Astrocyte (in vitro differentiated cells and primary cell): ENCODE data around the gene KIF25. TPM values are rescaled to one million over a fixed set of nuclear protein-coding genes. Genes with fewer than 3 reads are reported as not detected.
"Not testable (repeated sequence)": the region's sequence is repeated elsewhere in the genome, so short reads cannot be mapped to it uniquely, and the experiment has no call there.

Experiments used
- DNase-seq: peaks from one replicate; pipeline ENCODE4 v3.0.0-alpha.2; 2010; ENCODE audit warnings: low read depth
- FAIRE-seq: peaks from 2 replicates; lab custom pipeline; 2011; peaks lifted over from hg19 to GRCh38; lab: Jason Lieb, UNC
- H2AFZ ChIP-seq: 2 replicates; pipeline ENCODE4 v1.6.0; 2012; ENCODE audit warnings: low read depth, low read length, inconsistent platforms
- H3K27ac ChIP-seq: 2 replicates; pipeline ENCODE4 v1.5.1; 2011; ENCODE audit warnings: low read depth, low read length, inconsistent platforms
- H3K27me3 ChIP-seq: 2 replicates; pipeline ENCODE4 v1.6.0; 2011; ENCODE audit warnings: low read length, inconsistent platforms; ENCODE audit not compliant: insufficient read depth
- H3K36me3 ChIP-seq: 2 replicates; pipeline ENCODE4 v1.5.1; 2011; ENCODE audit warnings: low read length, inconsistent platforms; ENCODE audit not compliant: insufficient read depth
- H3K4me1 ChIP-seq: 2 replicates; pipeline ENCODE4 v1.5.1; 2011; ENCODE audit warnings: low read length, inconsistent platforms; ENCODE audit not compliant: insufficient read depth
- H3K4me2 ChIP-seq: 2 replicates; pipeline ENCODE4 v1.6.0; 2012; ENCODE audit warnings: low read length, inconsistent platforms
- H3K4me3 ChIP-seq: 2 replicates; pipeline ENCODE4 v1.5.1; 2011; ENCODE audit warnings: low read depth, mild to moderate bottlenecking, low read length, inconsistent platforms; ENCODE audit not compliant: insufficient read depth
- H3K79me2 ChIP-seq: 2 replicates; pipeline ENCODE4 v1.6.0; 2012; ENCODE audit warnings: mild to moderate bottlenecking, low read length, inconsistent platforms; ENCODE audit not compliant: insufficient read depth
- H3K9ac ChIP-seq: 2 replicates; pipeline ENCODE4 v1.6.0; 2012; ENCODE audit warnings: mild to moderate bottlenecking, low read length, inconsistent platforms
- H3K9me3 ChIP-seq: 2 replicates; pipeline ENCODE4 v1.5.1; 2012; ENCODE audit warnings: low read depth, mild to moderate bottlenecking, low read length, inconsistent platforms; ENCODE audit not compliant: insufficient read depth
- H4K20me1 ChIP-seq: 2 replicates; pipeline ENCODE4 v1.6.0; 2012; ENCODE audit warnings: low read length, inconsistent platforms; ENCODE audit not compliant: insufficient read depth
- H3K27ac Mint-ChIP-seq: one replicate; pipeline ENCODE4 v1.8.0; 2021; ENCODE audit warnings: mild to moderate bottlenecking, mixed read lengths; ENCODE audit not compliant: unreplicated experiment
- H3K27me3 Mint-ChIP-seq: one replicate; pipeline ENCODE4 v1.8.0; 2021; ENCODE audit warnings: low read depth, mixed read lengths; ENCODE audit not compliant: unreplicated experiment
- H3K36me3 Mint-ChIP-seq: one replicate; pipeline ENCODE4 v1.8.0; 2021; ENCODE audit warnings: low read depth, mixed read lengths; ENCODE audit not compliant: unreplicated experiment
- H3K4me1 Mint-ChIP-seq: one replicate; pipeline ENCODE4 v1.8.0; 2021; ENCODE audit warnings: low read depth, mixed read lengths; ENCODE audit not compliant: unreplicated experiment
- H3K4me3 Mint-ChIP-seq: one replicate; pipeline ENCODE4 v1.8.0; 2021; ENCODE audit warnings: mild to moderate bottlenecking, moderate library complexity, mixed read lengths; ENCODE audit not compliant: unreplicated experiment
- H3K9me3 Mint-ChIP-seq: one replicate; pipeline ENCODE4 v1.8.0; 2021; ENCODE audit warnings: mild to moderate bottlenecking, mixed read lengths; ENCODE audit not compliant: unreplicated experiment
- CTCF ChIP-seq: IDR thresholded peaks from 2 replicates; pipeline ENCODE4 v1.5.1; 2011; ENCODE audit warnings: low read depth, mild to moderate bottlenecking, inconsistent platforms, low read length, moderate library complexity; ENCODE audit not compliant: insufficient read depth
- EZH2 ChIP-seq: IDR thresholded peaks from 2 replicates; pipeline ENCODE4 v1.6.1; 2012; ENCODE audit warnings: mild to moderate bottlenecking, low read length, inconsistent platforms; ENCODE audit not compliant: insufficient read depth
- total RNA-seq: library from RNA; stranded (reverse); gene quantifications from 2 replicates; pipeline ENCODE4 v1.2.1, GENCODE V29; 2021

Gene KIF25
- total RNA-seq, 1 donor from 2014 or later = not detected

DNA sequence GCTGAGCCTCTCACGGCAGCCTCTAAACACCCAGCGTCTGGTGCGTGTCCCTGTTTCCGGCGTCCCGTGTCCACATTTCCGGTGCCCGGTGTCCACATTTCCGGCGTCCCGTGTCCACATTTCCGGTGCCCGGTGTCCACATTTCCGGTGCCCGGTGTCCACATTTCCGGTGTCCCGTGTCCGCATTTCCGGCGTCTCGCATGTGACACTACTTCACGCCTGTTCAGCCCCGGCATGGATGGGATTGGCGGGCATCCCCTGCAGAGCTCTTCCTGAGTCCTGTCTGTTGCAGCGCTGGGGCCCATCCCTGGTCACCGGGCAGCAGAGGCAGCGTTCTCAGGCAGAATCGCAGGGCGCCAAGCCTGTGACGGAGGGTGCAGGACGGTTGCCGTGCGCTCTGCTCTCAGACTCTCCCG is 78.3 kb downstream of the KIF25 start:
- H3K4me3 ChIP-seq = no peak overlapping the region
- TF ChIP-seq EZH2 = no peak
- TF ChIP-seq CTCF = no peak
- no peak for DNase-seq
- H3K79me2 ChIP-seq = no peaks in the 10 kb centered on the region
- H3K9ac ChIP-seq = no peak overlapping the region
- Mint-ChIP-seq H3K36me3 (no peaks in the 10 kb centered on the region), H3K4me1 (no peaks in the 10 kb centered on the region), H3K27ac (no peak overlapping the region), H3K4me3 (no peak overlapping the region), H3K27me3 (peaks cover 41% of the 10 kb centered on the region), H3K9me3 (peaks cover 3% of the 10 kb centered on the region)
- no peak for FAIRE-seq
- no peak overlapping the region for H2AFZ ChIP-seq
- peaks cover 7% of the 10 kb centered on the region for H3K9me3 ChIP-seq
- H3K4me1 ChIP-seq = no peaks in the 10 kb centered on the region
- H3K4me2 ChIP-seq = no peak overlapping the region
- no peak overlapping the region for H3K27ac ChIP-seq
- peaks cover 2% of the 10 kb centered on the region for H3K27me3 ChIP-seq
- H4K20me1 ChIP-seq = no peaks in the 10 kb centered on the region
- no peaks in the 10 kb centered on the region for H3K36me3 ChIP-seq

DNA sequence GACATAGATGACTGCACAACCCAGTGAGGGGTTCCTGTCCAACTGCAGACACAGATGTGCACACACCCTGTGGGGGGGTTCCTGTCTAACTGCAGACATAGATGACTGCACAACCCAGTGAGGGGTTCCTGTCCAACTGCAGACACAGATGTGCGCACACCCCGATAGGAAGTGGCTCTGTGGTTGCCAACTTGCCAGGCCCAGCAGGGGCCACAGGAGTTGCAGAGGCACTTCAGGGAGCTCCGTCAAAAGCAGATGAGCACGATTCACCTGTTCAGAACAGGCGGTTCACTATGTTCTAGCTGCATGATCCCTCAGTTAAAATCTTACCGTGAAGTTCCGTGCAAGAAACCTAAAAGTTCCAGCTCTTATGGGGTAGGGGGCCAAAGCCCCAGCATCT is 79.9 kb downstream of the KIF25 start:
- H3K27ac ChIP-seq, H3K27ac Mint-ChIP-seq, H3K36me3 Mint-ChIP-seq, H4K20me1 ChIP-seq, H3K9me3 Mint-ChIP-seq, H3K36me3 ChIP-seq, H3K4me1 Mint-ChIP-seq, H2AFZ ChIP-seq, H3K9ac ChIP-seq, FAIRE-seq, H3K4me1 ChIP-seq, H3K4me2 ChIP-seq, H3K27me3 ChIP-seq, H3K9me3 ChIP-seq, H3K4me3 Mint-ChIP-seq, H3K79me2 ChIP-seq, DNase-seq, H3K4me3 ChIP-seq: not testable (repeated sequence)
- peaks cover 50% of the 10 kb centered on the region for H3K27me3 Mint-ChIP-seq

DNA sequence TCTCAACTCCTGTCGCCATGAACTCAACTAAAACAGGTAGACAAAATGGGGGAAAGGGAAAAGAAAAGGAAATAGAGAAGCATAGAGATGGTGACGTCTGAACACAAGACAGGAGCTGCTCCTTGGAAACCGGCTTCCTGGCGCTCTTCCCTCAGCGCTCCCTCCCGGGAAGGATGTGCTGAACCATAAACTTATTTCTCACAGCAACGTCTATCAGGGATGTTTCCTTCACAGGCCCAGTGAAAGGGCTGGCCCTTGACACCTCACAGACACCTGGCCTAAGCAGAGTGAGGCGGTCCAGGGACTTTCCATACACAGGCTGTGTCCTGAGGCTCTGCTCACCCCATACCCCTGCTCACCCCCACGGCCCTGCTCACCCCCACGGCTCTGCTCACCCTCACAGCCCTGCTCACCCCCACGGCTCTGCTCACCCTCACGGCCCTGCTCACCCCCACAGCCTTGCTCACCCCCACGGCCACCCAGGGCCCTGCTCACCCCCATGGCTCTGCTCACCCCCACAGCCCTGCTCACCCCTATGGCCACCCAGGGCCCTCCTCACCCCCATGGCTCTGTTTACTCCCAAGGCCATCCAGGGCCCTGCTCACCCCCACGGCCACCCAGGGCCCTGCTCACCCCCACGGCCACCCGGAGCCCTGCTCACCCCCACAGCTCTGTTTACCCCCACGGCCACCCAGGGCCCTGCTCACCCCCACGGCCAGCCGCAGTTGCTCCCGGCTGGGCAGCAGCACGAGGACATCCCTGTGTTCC is 80.9 kb downstream of the KIF25 start:
- no peak for DNase-seq
- H3K9me3 ChIP-seq = peaks cover 7% of the 10 kb centered on the region
- H3K9me3 Mint-ChIP-seq = peaks cover 3% of the 10 kb centered on the region
- FAIRE-seq = no peak
- H3K4me1 Mint-ChIP-seq = peaks cover 4% of the 10 kb centered on the region
- no peak overlapping the region for H3K9ac ChIP-seq
- H3K36me3 Mint-ChIP-seq = no peaks in the 10 kb centered on the region
- TF ChIP-seq EZH2 (no peak), CTCF (no peak)
- no peaks in the 10 kb centered on the region for H3K79me2 ChIP-seq
- no peaks in the 10 kb centered on the region for H4K20me1 ChIP-seq
- no peaks in the 10 kb centered on the region for H3K4me1 ChIP-seq
- H3K27ac Mint-ChIP-seq = no peak overlapping the region
- no peak overlapping the region for H3K27ac ChIP-seq
- no peak overlapping the region for H3K4me3 Mint-ChIP-seq
- H2AFZ ChIP-seq = no peak overlapping the region
- H3K27me3 ChIP-seq = peaks cover 4% of the 10 kb centered on the region
- no peak overlapping the region for H3K4me2 ChIP-seq
- no peak overlapping the region for H3K4me3 ChIP-seq
- peaks cover 51% of the 10 kb centered on the region for H3K27me3 Mint-ChIP-seq
- H3K36me3 ChIP-seq = no peaks in the 10 kb centered on the region
